A549 treated with Hydrocortisone at 1 μM for 4 hours (cell line): ENCODE results near the gene PIGV. TPM values are rescaled to one million over a fixed set of nuclear protein-coding genes. Genes with fewer than 3 reads are reported as not detected.

Source experiments
- total RNA-seq: library from RNA; stranded (reverse); fragments of 200-300 nt; extraction: Qiagen RNA extraction; gene quantifications from 5 replicates; pipeline ENCODE4 v1.2.3, GENCODE V29; 2022

The PIGV gene
- total RNA-seq, result 5.5 to 6.9 TPM (median 6.3 TPM) in 5 replicates

DNA sequence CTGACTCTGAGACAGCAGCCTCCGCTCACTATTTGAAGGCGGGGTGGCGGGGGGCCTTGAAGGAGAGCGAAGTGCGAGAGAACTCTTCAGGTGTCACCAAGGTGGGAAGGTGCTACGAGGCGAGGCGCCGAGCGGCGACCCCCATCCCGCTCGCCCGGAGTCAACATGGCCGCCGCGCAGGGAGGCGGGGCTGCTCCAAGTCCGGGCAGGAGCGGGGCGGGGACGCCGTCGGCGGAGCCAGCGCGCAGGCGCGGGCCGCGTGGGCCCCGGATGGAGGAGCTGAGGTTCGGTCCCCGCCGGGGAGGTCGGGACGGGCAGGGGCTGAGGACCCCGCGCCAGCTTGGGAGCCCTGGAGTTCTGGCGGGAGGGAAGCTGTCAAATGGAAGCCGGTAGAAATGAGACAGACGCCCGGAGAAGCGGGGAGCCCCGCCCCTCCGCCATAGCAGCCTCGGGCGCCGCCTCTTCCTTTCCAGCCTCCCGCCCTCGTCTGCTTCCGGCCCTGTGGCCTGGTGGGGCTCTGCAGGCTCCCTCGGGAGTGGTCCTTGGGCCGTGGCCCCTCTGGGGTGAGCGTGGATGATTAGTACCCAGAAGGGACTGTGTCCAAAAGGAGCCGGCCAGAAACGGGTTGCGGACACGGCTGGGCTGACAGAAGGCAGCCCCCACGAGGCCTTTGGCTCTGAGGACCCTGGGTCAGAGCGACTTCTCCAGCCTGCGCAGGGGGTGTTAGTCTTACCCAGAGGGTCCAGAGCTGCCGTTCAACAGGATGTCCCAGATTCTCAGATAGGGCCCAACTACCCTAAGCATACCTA lies at the start of gene PIGV:
PIGV (plus strand) TSS at position 245 of the 809 bp plus-strand sequence. CDS start 2,866 bp downstream, outside the sequence.

DNA sequence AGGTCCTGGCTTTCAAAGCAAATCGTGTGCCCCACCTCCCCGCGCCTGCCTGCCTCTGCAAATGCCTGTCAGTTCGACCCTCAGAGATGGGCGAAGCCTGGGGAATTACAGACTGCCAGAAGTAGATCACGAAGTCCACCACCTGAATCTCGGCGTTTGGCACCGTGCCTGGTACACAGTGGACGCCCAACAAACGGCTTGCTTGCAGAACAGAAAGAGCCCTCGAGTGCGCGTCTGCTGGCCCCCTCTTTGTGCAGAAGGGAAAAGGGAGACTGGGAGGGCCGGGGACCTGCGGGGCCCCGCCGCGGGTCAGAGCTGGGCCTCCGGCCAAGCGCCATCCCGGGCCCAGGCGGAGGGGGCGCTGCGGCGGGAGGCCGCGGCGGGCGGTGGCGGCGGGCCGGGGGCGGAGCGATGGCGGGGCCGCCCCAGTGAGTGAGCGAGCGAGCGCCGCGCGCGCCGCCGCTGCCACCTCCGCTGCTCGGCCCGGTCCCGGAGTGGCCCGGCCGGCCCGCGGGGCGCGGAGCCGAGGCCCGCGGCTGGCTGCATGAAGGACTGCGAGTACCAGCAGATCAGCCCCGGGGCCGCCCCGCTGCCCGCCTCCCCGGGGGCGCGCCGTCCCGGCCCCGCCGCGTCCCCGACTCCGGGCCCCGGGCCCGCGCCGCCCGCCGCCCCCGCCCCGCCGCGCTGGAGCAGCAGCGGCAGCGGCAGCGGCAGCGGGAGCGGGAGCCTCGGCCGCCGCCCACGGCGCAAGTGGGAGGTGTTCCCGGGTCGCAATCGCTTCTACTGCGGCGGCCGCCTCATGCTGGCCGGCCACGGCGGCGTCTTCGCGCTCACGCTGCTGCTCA lies 38.7 kb downstream of the PIGV start, which contains the start of gene ZDHHC18:
ZDHHC18 (plus strand) TSS at position 428 of the 845 bp plus-strand sequence; CDS start at position 545, 117 bp downstream.

Other genes starting within 250 kb of the PIGV start
- gene ARID1A, start 91.9 kb upstream of the PIGV start, total RNA-seq, result 34.7 to 47.6 TPM (median 36.9 TPM) in 5 replicates
- 40.4 to 44.5 TPM (median 41.3 TPM) in 5 replicates for gene ZDHHC18, start 38.7 kb downstream of the PIGV start, total RNA-seq
- gene SFN, start 75.2 kb downstream of the PIGV start, total RNA-seq, result 509 to 664 TPM (median 575 TPM) in 5 replicates
- 18.8 to 32.6 TPM (median 28.4 TPM) in 5 replicates for gene GPN2, start 102.3 kb downstream of the PIGV start, total RNA-seq
- 9.4 to 11.4 TPM (median 10.7 TPM) in 5 replicates for gene GPATCH3, start 112.5 kb downstream of the PIGV start, total RNA-seq
- gene NR0B2, start 126.0 kb downstream of the PIGV start, total RNA-seq, result 0.09 to 0.14 TPM in 2 of 5 replicates, not detected in the others
- 121 to 147 TPM (median 128 TPM) in 5 replicates for gene NUDC, start 133.8 kb downstream of the PIGV start, total RNA-seq
- 0.20 to 0.35 TPM (median 0.26 TPM) in 5 replicates for gene KDF1, start 172.5 kb downstream of the PIGV start, total RNA-seq
- gene TRNP1, start 205.7 kb downstream of the PIGV start, total RNA-seq, result 200 to 287 TPM (median 278 TPM) in 5 replicates
- 1.3 to 1.9 TPM (median 1.5 TPM) in 5 replicates for gene TENT5B, start 224.9 kb downstream of the PIGV start, total RNA-seq